Epithelial cell of prostate (primary cell): ENCODE data around the gene TIGD1.

Experiments used
- DNase-seq: peaks from one replicate; pipeline ENCODE4 v3.0.0-alpha.2; 2011; ENCODE audit warnings: low read depth, low spot score
- H3K27ac ChIP-seq: fragments of 450-650 bp; 2 replicates; pipeline ENCODE4 v1.5.1; 2017; ENCODE audit warnings: mild to moderate bottlenecking

TIGD1 gene

GRCh38 chr2:232550354-232551249, at the start of gene TIGD1, which contains the start of gene EIF4E2:
TIGD1 (minus strand) TSS chr2:232550557; CDS start chr2:232549882, 675 bp downstream.
EIF4E2 (plus strand) TSS chr2:232550689; CDS start chr2:232550725, 36 bp downstream.
- DNase-seq: peak; percentile 56
- peak within 1 kb of the TSS; percentile 89 for H3K27ac ChIP-seq

GRCh38 chr2:232598293-232598692, 47.9 kb upstream of the TIGD1 start:
- no peak for DNase-seq
- no peak overlapping the region for H3K27ac ChIP-seq

- DNase-seq: no peak
- H3K27ac ChIP-seq: no peak overlapping the region
Measured at GRCh38 chr2:232597362-232598079, 47.2 kb upstream of the TIGD1 start.

GRCh38 chr2:232593982-232594381, 43.6 kb upstream of the TIGD1 start:
- no peak for DNase-seq
- no peak overlapping the region for H3K27ac ChIP-seq

- H3K27ac ChIP-seq: peak overlapping the region; percentile 74
Measured at GRCh38 chr2:232592772-232593395, 42.5 kb upstream of the TIGD1 start.

GRCh38 chr2:232588680-232589585, 38.6 kb upstream of the TIGD1 start:
- DNase-seq: peak; percentile 34
- H3K27ac ChIP-seq: peak overlapping the region; percentile 47

More at GRCh38 chr2:232592772-232593395, 42.5 kb upstream of the TIGD1 start:
- DNase-seq: peak; percentile 91

- no peak overlapping the region for H3K27ac ChIP-seq
- DNase-seq: no peak
Measured at GRCh38 chr2:232588031-232588430, 37.7 kb upstream of the TIGD1 start.

- DNase-seq: no peak
- H3K27ac ChIP-seq: no peak overlapping the region
Measured at GRCh38 chr2:232587512-232587911, 37.2 kb upstream of the TIGD1 start.

- no peak for DNase-seq
- no peak overlapping the region for H3K27ac ChIP-seq
Measured at GRCh38 chr2:232586943-232587505, 36.7 kb upstream of the TIGD1 start.

GRCh38 chr2:232584238-232584637, 33.9 kb upstream of the TIGD1 start:
- no peak overlapping the region for H3K27ac ChIP-seq
- DNase-seq: no peak

- no peak for DNase-seq
- no peak overlapping the region for H3K27ac ChIP-seq
Measured at GRCh38 chr2:232581725-232582124, 31.4 kb upstream of the TIGD1 start.

- H3K27ac ChIP-seq: no peak overlapping the region
- DNase-seq: no peak
Measured at GRCh38 chr2:232580648-232580981, 30.3 kb upstream of the TIGD1 start.

GRCh38 chr2:232578626-232579025, 28.3 kb upstream of the TIGD1 start:
- H3K27ac ChIP-seq: no peak overlapping the region
- DNase-seq: no peak

- DNase-seq: no peak
- no peak overlapping the region for H3K27ac ChIP-seq
Measured at GRCh38 chr2:232577841-232578240, 27.5 kb upstream of the TIGD1 start.

GRCh38 chr2:232576995-232577394, 26.6 kb upstream of the TIGD1 start:
- no peak for DNase-seq
- H3K27ac ChIP-seq: no peak overlapping the region

GRCh38 chr2:232575404-232575746, 25.0 kb upstream of the TIGD1 start:
- H3K27ac ChIP-seq: no peak overlapping the region
- DNase-seq: no peak

GRCh38 chr2:232574674-232575403, 24.5 kb upstream of the TIGD1 start:
- peak overlapping the region; percentile 9 for H3K27ac ChIP-seq
- DNase-seq: no peak

GRCh38 chr2:232573771-232574435, 23.5 kb upstream of the TIGD1 start:
- H3K27ac ChIP-seq: peak overlapping the region; percentile 9
- DNase-seq: no peak
